Bronchial epithelial cell (primary cell): ENCODE data around the gene ARSG. TPM values are rescaled to one million over a fixed set of nuclear protein-coding genes. Genes with fewer than 3 reads are reported as not detected.
"Not testable (repeated sequence)": the region's sequence is repeated elsewhere in the genome, so short reads cannot be mapped to it uniquely, and the experiment has no call there.

Experiments used
- DNase-seq: peaks from one replicate; pipeline ENCODE4 v3.0.0-alpha.2; 2010; ENCODE audit warnings: low read depth
- FAIRE-seq: peaks from 2 replicates; lab custom pipeline; 2011; peaks lifted over from hg19 to GRCh38; lab: Jason Lieb, UNC
- H3K27me3 ChIP-seq: 2 replicates; pipeline ENCODE4 v1.5.1; 2011; ENCODE audit warnings: low read length; ENCODE audit not compliant: control insufficient read depth, insufficient read depth
- H3K36me3 ChIP-seq: 2 replicates; pipeline ENCODE4 v1.5.1; 2011; ENCODE audit warnings: low read length; ENCODE audit not compliant: control insufficient read depth, insufficient read depth
- H3K4me3 ChIP-seq: 2 replicates; pipeline ENCODE4 v1.5.1; 2011; ENCODE audit warnings: mild to moderate bottlenecking, low read depth, low read length, control low read depth
- CTCF ChIP-seq: IDR thresholded peaks from 2 replicates; pipeline ENCODE4 v1.5.1; 2011; ENCODE audit warnings: mild to moderate bottlenecking, moderate library complexity, low read length, control low read depth, inconsistent platforms; ENCODE audit not compliant: insufficient read depth, severe bottlenecking
- total RNA-seq: library from RNA; depleted of rRNA; stranded (reverse); fragments of >200 nt; gene quantifications from 2 replicates; pipeline ENCODE4 v1.2.1, GENCODE V29; 2014

The ARSG gene
- total RNA-seq, 1 donor from 2014 or later: 0.79 TPM

- no peak for TF ChIP-seq CTCF
- Histone ChIP-seq H3K27me3 (no peaks in the 10 kb centered on the region), H3K36me3 (no peaks in the 10 kb centered on the region), H3K4me3 (no peak overlapping the region)
- DNase-seq (no peak), FAIRE-seq (no peak)
Measured at GRCh38 chr17:68352041-68352440, 60.7 kb downstream of the ARSG start.

GRCh38 chr17:68352671-68353070 lies 61.4 kb downstream of the ARSG start:
- not testable (repeated sequence) for FAIRE-seq, H3K27me3 ChIP-seq, H3K4me3 ChIP-seq, H3K36me3 ChIP-seq, DNase-seq

GRCh38 chr17:68353111-68353521 lies 61.8 kb downstream of the ARSG start:
- Histone ChIP-seq H3K27me3 (no peaks in the 10 kb centered on the region), H3K36me3 (no peaks in the 10 kb centered on the region), H3K4me3 (no peak overlapping the region)
- FAIRE-seq (no peak), DNase-seq (no peak)
- no peak for TF ChIP-seq CTCF

GRCh38 chr17:68354311-68354710 lies 63.0 kb downstream of the ARSG start:
- not testable (repeated sequence) for FAIRE-seq, DNase-seq

GRCh38 chr17:68355108-68355507 lies 63.8 kb downstream of the ARSG start:
- not testable (repeated sequence) for FAIRE-seq, DNase-seq

More at GRCh38 chr17:68354311-68354710, 63.0 kb downstream of the ARSG start:
- not testable (repeated sequence) for H3K27me3 ChIP-seq, H3K4me3 ChIP-seq, H3K36me3 ChIP-seq

GRCh38 chr17:68356520-68356919 lies 65.2 kb downstream of the ARSG start:
- DNase-seq (no peak), FAIRE-seq (no peak)
- no peak for TF ChIP-seq CTCF
- Histone ChIP-seq H3K4me3 (no peak overlapping the region), H3K36me3 (no peaks in the 10 kb centered on the region), H3K27me3 (no peaks in the 10 kb centered on the region)

More at GRCh38 chr17:68355108-68355507, 63.8 kb downstream of the ARSG start:
- not testable (repeated sequence) for H3K36me3 ChIP-seq, H3K4me3 ChIP-seq, H3K27me3 ChIP-seq

GRCh38 chr17:68356949-68357455 lies 65.7 kb downstream of the ARSG start:
- Histone ChIP-seq H3K4me3 (no peak overlapping the region), H3K27me3 (no peaks in the 10 kb centered on the region), H3K36me3 (no peaks in the 10 kb centered on the region)
- FAIRE-seq (no peak), DNase-seq (no peak)
- no peak for TF ChIP-seq CTCF
